Right atrium auricular region (tissue), 2 donors: ENCODE data around the gene ZNF723. TPM values are rescaled to one million over a fixed set of nuclear protein-coding genes. Genes with fewer than 3 reads are reported as not detected.
"Not testable (repeated sequence)": the region's sequence is repeated elsewhere in the genome, so short reads cannot be mapped to it uniquely, and the experiment has no call there.

Source experiments
- DNase-seq: peaks from one replicate; pipeline ENCODE4 v3.0.0-alpha.2; 2019; ENCODE audit warnings: low spot score
- H3K27ac ChIP-seq, 2 donors: fragments of 200-600 bp; sonication (generic); 1 replicate in 1 of 2; 2 replicates in 1 of 2; pipeline ENCODE4 v1.5.1; 2016 to 2019
- H3K27me3 ChIP-seq, 2 donors: fragments of 200-600 bp; sonication (generic); one replicate each; pipeline versions ENCODE4 v1.5.1 to v1.6.0; 2017 to 2019
- H3K36me3 ChIP-seq: fragments of 200-600 bp; sonication (generic); one replicate; pipeline ENCODE4 v1.5.1; 2016
- H3K4me1 ChIP-seq, 2 donors: fragments of 200-600 bp; sonication (generic); one replicate each; pipeline versions ENCODE4 v1.5.1 to v1.6.0; 2017 to 2019
- H3K4me3 ChIP-seq, 2 donors: fragments of 200-600 bp; sonication (generic); 1 replicate in 1 of 2; 2 replicates in 1 of 2; pipeline ENCODE4 v1.5.1; 2017 to 2019; ENCODE audit warnings: mild to moderate bottlenecking in 1 of 2, moderate library complexity in 1 of 2
- H3K9me3 ChIP-seq, 2 donors: fragments of 200-600 bp; sonication (generic); one replicate each; pipeline ENCODE4 v1.5.1; 2019
- CTCF ChIP-seq, 2 donors: fragments of 200-600 bp; sonication (generic); IDR thresholded peaks; one replicate each; pipeline ENCODE4 v1.5.1; 2019; ENCODE audit warnings: antibody characterized with exemption in 2 of 2
- total RNA-seq, 2 donors: library from RNA; depleted of rRNA; stranded (reverse); fragments of >200 nt; gene quantifications; one replicate each; pipeline ENCODE4 v1.1.0, GENCODE V29; 2016

Gene ZNF723
- not detected for total RNA-seq

GRCh38 chr19:22832031-22832762 lies at the start of gene ZNF723:
Gene ZNF723, plus strand, starts transcription at chr19:22832291. Its CDS starts 89 bp downstream, at chr19:22832380.
- DNase-seq, result no peak
- Histone ChIP-seq H3K36me3 (no peaks in the 10 kb centered on the region), H3K9me3 (peaks cover 0 to 24% of the 10 kb centered on the region in 2 donors), H3K4me1 (no peaks in the 10 kb centered on the region), H3K4me3 (no peak within 1 kb of the TSS), H3K27ac (no peak within 1 kb of the TSS), H3K27me3 (no peaks in the 10 kb centered on the region)
- no peak for TF ChIP-seq CTCF (IDR thresholded peaks at IDR 0.05)

GRCh38 chr19:22783651-22784410 lies 48.3 kb upstream of the ZNF723 start, which contains the start of gene ZNF99:
Gene ZNF99, minus strand, starts transcription at chr19:22784151. Its CDS starts 135 bp downstream, at chr19:22784016.
- no peak for TF ChIP-seq CTCF (IDR thresholded peaks at IDR 0.05)
- H3K9me3 ChIP-seq, result no peaks in the 10 kb centered on the region
- peaks cover 0 to 4% of the 10 kb centered on the region in 2 donors for H3K4me1 ChIP-seq
- H3K4me3 ChIP-seq, result peak within 1 kb of the TSS; percentile 36 to 56
- peak within 1 kb of the TSS in 1 of 2 donors; percentile 55 for H3K27ac ChIP-seq
- DNase-seq, result peak; percentile 86
- H3K36me3 ChIP-seq, result no peaks in the 10 kb centered on the region
- H3K27me3 ChIP-seq, result no peaks in the 10 kb centered on the region

- H3K4me3 ChIP-seq, H3K9me3 ChIP-seq, H3K27me3 ChIP-seq, H3K4me1 ChIP-seq, H3K27ac ChIP-seq, DNase-seq, H3K36me3 ChIP-seq: not testable (repeated sequence)
Observed at GRCh38 chr19:22792863-22793262, 39.2 kb upstream of the ZNF723 start.

- H3K27ac ChIP-seq, result no peak overlapping the region
- TF ChIP-seq CTCF (IDR thresholded peaks at IDR 0.05), result no peak
- no peak overlapping the region for H3K4me3 ChIP-seq
- no peaks in the 10 kb centered on the region for H3K27me3 ChIP-seq
- no peak for DNase-seq
- H3K9me3 ChIP-seq, result peaks cover 0 to 5% of the 10 kb centered on the region in 2 donors
- no peaks in the 10 kb centered on the region for H3K36me3 ChIP-seq
- H3K4me1 ChIP-seq, result no peaks in the 10 kb centered on the region
Observed at GRCh38 chr19:22797040-22797439, 35.1 kb upstream of the ZNF723 start.

GRCh38 chr19:22806418-22806817 lies 25.7 kb upstream of the ZNF723 start:
- Histone ChIP-seq H3K4me1 (peaks cover 0 to 9% of the 10 kb centered on the region in 2 donors), H3K4me3 (no peak overlapping the region), H3K27ac (no peak overlapping the region), H3K27me3 (no peaks in the 10 kb centered on the region), H3K9me3 (peaks cover 0 to 8% of the 10 kb centered on the region in 2 donors), H3K36me3 (no peaks in the 10 kb centered on the region)
- no peak for TF ChIP-seq CTCF (IDR thresholded peaks at IDR 0.05)
- no peak for DNase-seq
